ENCODE results near the gene MARK4.
"Not testable (repeated sequence)": the region's sequence is repeated elsewhere in the genome, so short reads cannot be mapped to it uniquely, and the experiment has no call there.

The MARK4 gene

GRCh38 chr19:45307361-45307760, 56.3 kb downstream of the MARK4 start:
- no peak for DNase-seq

- not testable (repeated sequence) for DNase-seq
These were observed 58.3 kb downstream of the MARK4 start for GRCh38 chr19:45309322-45309721.

GRCh38 chr19:45311621-45312020, 60.5 kb downstream of the MARK4 start:
- DNase-seq = no peak

DNA sequence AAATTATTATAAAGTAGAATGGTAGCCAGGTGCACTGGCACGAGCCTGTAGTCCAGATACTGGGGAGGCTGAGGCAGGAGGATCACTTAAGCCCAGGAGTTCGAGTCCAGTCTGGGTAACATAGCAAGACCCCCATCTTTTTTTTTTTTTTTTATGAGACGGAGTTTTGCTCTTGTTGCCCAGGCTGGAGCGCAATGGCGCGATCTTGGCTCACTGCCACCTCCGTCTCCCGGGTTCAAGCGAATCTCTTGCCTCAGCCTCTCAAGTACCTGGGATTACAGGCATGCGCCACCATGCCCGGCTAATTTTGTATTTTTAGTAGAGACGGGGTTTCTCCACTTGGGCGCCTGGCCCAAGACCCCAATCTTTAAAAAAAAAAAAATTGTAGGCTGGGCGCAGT, 61.2 kb downstream of the MARK4 start:
- peak; percentile 16 for DNase-seq

DNA sequence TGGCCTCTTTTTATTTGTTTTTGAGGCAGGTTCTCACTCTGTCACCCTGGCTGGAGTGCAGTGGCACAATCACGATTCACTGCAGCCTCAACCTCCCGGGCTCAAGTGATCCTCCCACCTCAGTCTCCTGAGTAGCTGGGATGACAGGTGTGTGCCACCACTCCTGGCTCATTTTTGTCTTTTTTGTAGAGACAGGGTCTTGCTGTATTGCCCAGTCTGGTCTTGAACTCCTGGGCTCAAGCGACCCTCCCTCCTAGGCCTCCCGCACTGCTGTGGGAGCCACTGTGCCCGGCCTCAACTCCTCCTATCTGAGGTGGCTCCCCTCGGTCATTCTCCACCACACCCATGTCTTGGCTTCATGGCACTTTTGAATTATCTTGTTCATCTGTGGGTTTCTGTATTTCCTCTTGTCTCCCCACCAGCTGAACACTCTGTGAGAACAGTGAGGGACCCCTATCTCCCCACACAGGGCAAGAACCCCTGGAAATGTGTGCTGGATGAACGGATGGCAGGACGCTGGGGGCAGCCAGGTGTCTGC, 63.7 kb downstream of the MARK4 start:
- no peak for DNase-seq

DNA sequence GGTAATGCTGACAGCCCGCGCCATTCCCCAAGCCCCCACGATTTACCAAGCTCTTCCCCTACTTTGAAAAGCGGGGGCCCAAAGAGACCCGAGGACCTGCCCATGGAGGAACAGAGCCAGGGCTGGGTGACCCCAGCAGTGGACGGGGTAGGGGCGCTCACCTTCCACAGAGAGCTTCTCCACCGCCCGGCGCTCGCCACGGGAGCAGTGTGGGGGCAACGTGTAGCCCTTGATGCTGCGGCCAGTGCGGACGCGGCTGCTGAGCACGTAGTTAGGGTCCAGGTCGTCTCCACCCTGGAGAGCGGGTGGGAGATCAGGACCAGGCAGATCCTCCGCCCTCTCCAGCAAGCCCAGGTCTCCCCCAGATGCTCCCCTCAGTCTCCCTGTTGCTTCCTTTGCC, 64.2 kb downstream of the MARK4 start:
- DNase-seq = no peak

- DNase-seq = no peak
These were observed 70.1 kb downstream of the MARK4 start for GRCh38 chr19:45320997-45321775.

DNA sequence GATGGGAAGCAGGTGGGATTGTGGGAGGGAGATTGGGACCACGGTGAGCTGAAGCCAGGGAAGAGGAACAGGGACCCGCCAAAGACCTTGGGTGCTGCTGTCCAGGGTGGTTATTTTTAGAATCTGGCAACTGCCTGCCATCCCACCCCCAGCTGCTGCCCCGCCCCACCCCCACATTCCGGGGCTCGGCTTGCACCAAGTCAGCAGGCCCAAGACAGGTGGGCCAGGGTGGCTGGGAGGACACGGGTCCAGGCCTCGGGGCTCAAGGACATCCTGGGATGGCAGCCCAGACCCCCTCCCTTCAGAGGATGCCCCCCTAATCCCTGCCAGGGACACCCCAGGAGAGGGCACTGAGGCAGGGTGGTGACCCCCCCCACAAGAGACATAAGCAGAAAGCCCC, 70.8 kb downstream of the MARK4 start:
- DNase-seq = no peak

DNA sequence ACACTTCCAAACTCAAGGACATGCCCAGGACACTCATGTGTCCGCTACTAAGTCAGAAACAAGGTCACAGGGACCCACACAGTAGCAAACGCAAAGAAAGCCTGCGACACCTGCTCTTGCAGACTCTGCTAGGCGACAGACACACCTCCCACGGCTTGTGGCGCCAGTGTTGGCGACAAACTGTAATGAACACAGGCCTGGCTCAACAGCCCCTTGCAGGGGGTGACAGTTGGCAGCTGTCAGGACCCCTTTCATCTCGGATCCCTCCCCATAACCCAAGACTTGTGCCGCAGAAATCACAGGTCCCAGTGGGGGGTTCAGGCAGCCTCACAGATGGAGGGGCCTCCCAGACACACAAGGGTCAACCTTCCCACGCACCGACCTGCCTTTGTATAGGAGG, 71.2 kb downstream of the MARK4 start:
- peak; percentile 32 for DNase-seq

DNA sequence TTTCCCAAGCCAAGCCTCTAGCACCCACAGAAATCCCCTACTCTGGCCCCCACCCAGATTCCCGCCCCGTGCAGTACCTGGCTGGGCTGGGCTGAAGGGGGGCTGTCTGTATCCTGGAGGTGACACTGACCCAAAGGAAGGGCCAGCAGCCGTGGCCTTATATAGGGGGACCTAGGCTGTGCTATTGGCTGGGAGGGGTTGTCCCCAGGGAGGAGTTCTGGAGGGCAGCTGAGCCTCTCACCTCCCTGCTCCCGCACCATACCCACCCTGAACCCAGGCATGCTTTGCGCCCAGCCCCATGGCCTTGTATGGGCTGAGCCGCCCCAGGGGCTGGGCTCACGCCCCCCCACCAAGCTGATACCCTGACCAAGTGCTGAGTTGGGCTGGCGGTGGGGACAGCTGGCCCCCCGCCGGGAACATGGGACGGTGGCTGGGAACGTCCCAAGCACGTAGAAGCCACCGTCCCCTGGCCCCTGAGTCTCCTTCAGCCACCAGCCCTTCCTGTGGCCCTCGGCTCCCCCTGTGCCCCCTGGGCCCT, 71.7 kb downstream of the MARK4 start, which contains the start of gene CKM:
Gene CKM, minus strand, starts transcription at position 132 of the 538 bp plus-strand sequence. CDS start 3,162 bp downstream, outside the sequence.
- no peak for DNase-seq

DNA sequence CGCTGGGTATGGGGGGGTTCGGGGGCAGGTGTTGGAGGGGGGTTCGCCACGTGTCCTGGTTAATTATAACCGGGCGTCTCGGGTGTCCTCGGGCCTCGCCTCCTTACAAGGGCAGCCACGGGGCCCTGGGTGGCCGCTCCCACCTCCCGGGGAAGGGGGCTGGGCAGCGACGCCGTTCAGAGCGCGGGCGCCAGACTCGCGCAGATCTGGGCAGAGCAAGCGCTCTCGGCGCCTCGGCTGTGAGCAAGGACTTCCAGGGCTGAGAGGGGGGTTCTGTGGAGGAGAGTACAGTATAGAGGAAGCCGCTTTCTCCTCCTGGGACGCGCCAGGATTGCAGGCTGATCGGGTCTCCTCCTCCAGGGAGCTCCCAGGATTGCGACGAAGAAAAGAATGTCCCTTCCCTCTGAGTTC, 72.6 kb downstream of the MARK4 start:
- DNase-seq = no peak

GRCh38 chr19:45324349-45324907, 73.4 kb downstream of the MARK4 start:
- DNase-seq = no peak

DNA sequence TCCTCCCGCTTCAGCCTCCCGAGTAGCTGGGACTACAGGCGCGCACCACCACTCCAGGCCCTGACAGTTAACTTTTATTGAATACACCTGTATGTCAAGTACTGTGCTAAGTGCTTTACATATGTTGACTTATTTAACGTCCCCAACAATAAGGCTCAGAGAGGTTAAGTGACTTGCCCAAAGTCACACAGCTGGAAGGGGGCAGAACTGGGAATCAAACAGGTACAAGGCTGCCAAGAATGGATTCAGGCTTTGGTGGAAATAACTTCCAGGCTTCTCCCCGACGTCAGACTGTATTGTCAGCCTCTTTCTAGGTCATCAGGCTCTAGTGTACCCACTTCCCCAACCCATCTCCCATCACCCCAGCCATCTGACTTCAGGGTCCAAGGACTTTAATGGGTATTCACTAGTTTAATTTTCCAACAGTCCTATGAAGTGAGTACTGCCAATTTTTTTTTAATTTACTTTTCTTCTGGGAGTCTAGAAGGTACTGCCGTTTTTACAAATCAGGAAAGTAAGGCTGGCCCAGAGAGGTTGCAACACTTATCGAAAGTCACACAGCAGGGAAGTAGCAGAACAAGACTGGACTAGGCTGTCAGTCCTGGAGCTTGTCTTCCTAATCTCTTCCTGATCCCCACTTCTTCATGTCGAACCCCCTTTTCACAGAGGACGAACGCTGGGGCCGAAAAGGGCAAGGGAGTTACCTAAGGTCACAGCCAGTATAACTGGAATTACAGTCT, 76.5 kb downstream of the MARK4 start:
- DNase-seq = no peak

- no peak for DNase-seq
These were observed 80.3 kb downstream of the MARK4 start for GRCh38 chr19:45331411-45331810.

DNA sequence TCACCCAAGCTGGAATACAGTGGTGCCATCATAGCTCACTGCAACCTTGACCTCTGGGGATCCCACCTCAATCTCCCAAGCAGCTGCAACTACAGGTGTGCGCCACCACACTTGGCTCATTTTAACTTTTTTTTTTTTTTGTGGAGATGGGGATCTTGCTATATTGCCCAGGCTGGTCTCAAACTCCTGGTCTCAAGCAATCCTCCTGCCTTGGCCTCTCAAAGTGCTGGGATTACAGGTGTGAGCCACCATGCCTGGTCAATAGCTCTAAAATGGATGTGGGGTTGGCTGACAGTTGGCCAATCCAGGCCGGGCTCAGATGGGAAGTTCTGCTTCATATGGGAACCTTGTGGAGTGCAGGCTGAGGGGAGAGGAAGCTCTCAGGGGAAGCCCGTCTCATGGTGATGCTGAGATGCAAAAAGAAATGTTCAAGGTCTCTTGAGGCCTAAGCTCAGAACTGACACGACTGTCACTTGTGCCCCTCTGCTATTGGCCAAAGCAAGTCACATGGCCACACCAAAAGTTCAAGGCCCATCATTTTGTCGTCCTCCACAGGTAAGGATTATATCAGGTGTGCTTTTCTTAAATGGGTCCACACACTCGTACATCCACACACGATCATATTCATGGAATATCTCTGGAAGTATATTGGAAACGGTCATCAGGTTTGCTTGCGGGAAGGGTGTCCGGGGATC, 82.7 kb downstream of the MARK4 start:
- DNase-seq = no peak

DNA sequence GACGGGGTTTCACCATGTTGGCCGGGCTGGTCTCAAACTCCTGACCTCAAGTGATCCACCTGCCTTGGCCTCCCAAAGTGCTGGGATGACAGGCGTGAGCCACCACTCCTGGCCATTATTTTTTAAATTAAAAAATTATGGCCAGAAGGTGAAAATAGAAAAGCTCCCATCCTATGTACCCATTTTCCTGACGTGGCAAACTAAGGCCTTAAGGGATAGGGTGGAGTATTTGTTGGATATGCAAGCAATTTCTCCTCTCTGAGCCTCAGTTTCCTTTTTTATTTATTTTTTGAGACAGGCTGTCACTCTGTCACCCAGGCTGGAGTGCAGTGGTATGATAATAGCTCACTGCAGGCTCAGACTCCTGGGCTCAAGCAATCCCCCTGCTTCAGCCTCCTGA, 83.8 kb downstream of the MARK4 start:
- DNase-seq = not testable (repeated sequence)

DNA sequence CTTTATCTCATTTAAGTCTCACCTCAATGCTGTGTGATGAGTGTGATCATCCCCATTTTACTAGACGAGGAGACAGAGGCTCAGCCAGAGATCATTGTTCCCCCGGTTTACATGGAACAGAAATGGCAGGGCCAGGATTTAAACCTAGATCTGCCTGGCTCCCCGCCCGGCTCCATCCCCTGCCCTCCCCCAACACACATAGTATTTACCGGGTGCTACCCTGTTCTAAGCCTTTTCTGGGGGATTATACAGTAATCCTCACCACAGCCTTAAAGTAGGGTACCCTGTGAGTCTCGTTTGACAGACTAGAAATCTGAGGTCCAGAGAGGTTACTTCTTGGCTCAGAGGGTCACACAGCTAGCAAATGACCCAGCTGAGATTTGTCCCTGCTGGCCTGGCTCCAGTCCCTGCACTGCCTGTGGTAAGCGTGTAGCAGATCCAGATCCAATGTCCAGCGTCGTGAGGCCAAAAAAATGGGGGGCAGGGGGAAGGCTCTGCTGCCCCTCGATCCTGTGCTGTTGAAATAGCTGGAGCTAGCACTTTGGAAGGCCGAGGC, 85.7 kb downstream of the MARK4 start:
- DNase-seq = no peak

GRCh38 chr19:45339629-45340028, 88.6 kb downstream of the MARK4 start:
- DNase-seq = no peak

DNA sequence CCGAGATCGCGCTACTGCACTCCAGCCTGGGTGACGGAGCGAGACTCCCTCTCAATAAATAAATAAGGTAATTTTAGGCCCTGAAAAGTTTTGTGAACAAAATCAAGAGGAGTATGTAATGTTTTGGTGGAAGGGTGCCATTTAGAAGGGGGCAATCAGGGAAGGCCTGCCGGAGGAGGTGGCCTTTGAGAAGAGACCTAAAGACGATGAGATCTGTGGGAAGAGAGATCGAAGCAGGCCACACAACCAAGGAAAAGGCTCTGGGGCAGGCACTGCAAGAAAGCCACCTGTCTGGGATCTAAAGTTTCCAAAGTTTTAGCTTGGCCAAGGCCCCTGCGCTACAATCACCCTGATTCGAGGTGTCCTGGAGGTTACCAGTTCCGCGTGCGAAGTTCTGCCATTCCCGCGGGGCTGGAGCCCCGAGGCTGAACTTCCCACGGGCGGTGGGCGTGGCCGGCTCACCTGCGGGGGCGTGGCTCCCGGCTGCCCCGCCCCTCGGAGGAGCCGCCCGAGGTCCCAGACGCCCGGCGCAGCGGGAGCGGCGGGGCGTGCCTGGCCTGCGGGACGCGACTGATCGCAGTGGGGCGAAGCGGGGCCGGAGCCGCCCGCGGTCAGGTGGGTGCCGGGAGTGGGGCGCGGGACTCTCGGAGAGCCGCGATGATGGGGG, 89.3 kb downstream of the MARK4 start, which contains the start of gene KLC3:
Gene KLC3, plus strand, starts transcription at position 519 of the 667 bp plus-strand sequence. CDS start 4,792 bp downstream, outside the sequence.
- peak; percentile 31 for DNase-seq

GRCh38 chr19:45340899-45341453, 89.9 kb downstream of the MARK4 start:
- DNase-seq = no peak

DNA sequence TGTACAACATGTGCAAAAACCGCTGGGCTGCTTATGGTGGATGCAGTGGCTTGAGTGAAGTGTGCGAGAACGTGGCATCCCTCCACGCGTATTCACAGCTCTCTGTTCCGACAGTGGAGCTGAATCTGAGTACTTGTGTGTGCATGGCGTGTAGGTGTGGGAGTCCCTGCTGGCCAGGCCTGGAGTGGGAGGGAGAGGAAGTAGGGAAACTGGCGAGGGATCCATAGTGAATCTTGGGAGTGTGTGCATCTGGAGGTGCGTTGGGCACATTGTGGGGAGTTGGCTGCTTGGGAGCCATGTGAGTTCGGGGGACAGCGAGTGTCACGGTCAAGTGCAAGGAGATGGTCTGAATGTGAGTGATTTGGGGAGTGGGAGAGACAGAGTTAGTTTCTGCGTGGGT, 91.8 kb downstream of the MARK4 start:
- no peak for DNase-seq
